Astrocyte (in vitro differentiated cells and primary cell): ENCODE measurements around the gene ADAMTS10. TPM values are rescaled to one million over a fixed set of nuclear protein-coding genes. Genes with fewer than 3 reads are reported as not detected.

Source experiments
- DNase-seq: peaks from one replicate; pipeline ENCODE4 v3.0.0-alpha.2; 2010; ENCODE audit warnings: low read depth
- FAIRE-seq: peaks from 2 replicates; lab custom pipeline; 2011; peaks lifted over from hg19 to GRCh38; lab: Jason Lieb, UNC
- H2AFZ ChIP-seq: 2 replicates; pipeline ENCODE4 v1.6.0; 2012; ENCODE audit warnings: low read depth, low read length, inconsistent platforms
- H3K27ac ChIP-seq: 2 replicates; pipeline ENCODE4 v1.5.1; 2011; ENCODE audit warnings: low read depth, low read length, inconsistent platforms
- H3K27me3 ChIP-seq: 2 replicates; pipeline ENCODE4 v1.6.0; 2011; ENCODE audit warnings: low read length, inconsistent platforms; ENCODE audit not compliant: insufficient read depth
- H3K36me3 ChIP-seq: 2 replicates; pipeline ENCODE4 v1.5.1; 2011; ENCODE audit warnings: low read length, inconsistent platforms; ENCODE audit not compliant: insufficient read depth
- H3K4me1 ChIP-seq: 2 replicates; pipeline ENCODE4 v1.5.1; 2011; ENCODE audit warnings: low read length, inconsistent platforms; ENCODE audit not compliant: insufficient read depth
- H3K4me2 ChIP-seq: 2 replicates; pipeline ENCODE4 v1.6.0; 2012; ENCODE audit warnings: low read length, inconsistent platforms
- H3K4me3 ChIP-seq: 2 replicates; pipeline ENCODE4 v1.5.1; 2011; ENCODE audit warnings: low read depth, mild to moderate bottlenecking, low read length, inconsistent platforms; ENCODE audit not compliant: insufficient read depth
- H3K79me2 ChIP-seq: 2 replicates; pipeline ENCODE4 v1.6.0; 2012; ENCODE audit warnings: mild to moderate bottlenecking, low read length, inconsistent platforms; ENCODE audit not compliant: insufficient read depth
- H3K9ac ChIP-seq: 2 replicates; pipeline ENCODE4 v1.6.0; 2012; ENCODE audit warnings: mild to moderate bottlenecking, low read length, inconsistent platforms
- H3K9me3 ChIP-seq: 2 replicates; pipeline ENCODE4 v1.5.1; 2012; ENCODE audit warnings: low read depth, mild to moderate bottlenecking, low read length, inconsistent platforms; ENCODE audit not compliant: insufficient read depth
- H4K20me1 ChIP-seq: 2 replicates; pipeline ENCODE4 v1.6.0; 2012; ENCODE audit warnings: low read length, inconsistent platforms; ENCODE audit not compliant: insufficient read depth
- H3K27ac Mint-ChIP-seq: one replicate; pipeline ENCODE4 v1.8.0; 2021; ENCODE audit warnings: mild to moderate bottlenecking, mixed read lengths; ENCODE audit not compliant: unreplicated experiment
- H3K27me3 Mint-ChIP-seq: one replicate; pipeline ENCODE4 v1.8.0; 2021; ENCODE audit warnings: low read depth, mixed read lengths; ENCODE audit not compliant: unreplicated experiment
- H3K36me3 Mint-ChIP-seq: one replicate; pipeline ENCODE4 v1.8.0; 2021; ENCODE audit warnings: low read depth, mixed read lengths; ENCODE audit not compliant: unreplicated experiment
- H3K4me1 Mint-ChIP-seq: one replicate; pipeline ENCODE4 v1.8.0; 2021; ENCODE audit warnings: low read depth, mixed read lengths; ENCODE audit not compliant: unreplicated experiment
- H3K4me3 Mint-ChIP-seq: one replicate; pipeline ENCODE4 v1.8.0; 2021; ENCODE audit warnings: mild to moderate bottlenecking, moderate library complexity, mixed read lengths; ENCODE audit not compliant: unreplicated experiment
- H3K9me3 Mint-ChIP-seq: one replicate; pipeline ENCODE4 v1.8.0; 2021; ENCODE audit warnings: mild to moderate bottlenecking, mixed read lengths; ENCODE audit not compliant: unreplicated experiment
- EZH2 ChIP-seq: IDR thresholded peaks from 2 replicates; pipeline ENCODE4 v1.6.1; 2012; ENCODE audit warnings: mild to moderate bottlenecking, low read length, inconsistent platforms; ENCODE audit not compliant: insufficient read depth
- total RNA-seq: library from RNA; stranded (reverse); gene quantifications from 2 replicates; pipeline ENCODE4 v1.2.1, GENCODE V29; 2021
- TF ChIP-seq, protein P1 (sequence below): IDR thresholded peaks from 2 replicates; pipeline ENCODE4 v1.5.1; 2011; ENCODE audit warnings: low read depth, mild to moderate bottlenecking, inconsistent platforms, low read length, moderate library complexity; ENCODE audit not compliant: insufficient read depth

Gene ADAMTS10
- total RNA-seq, 1 donor from 2014 or later = 34.0 TPM

DNA sequence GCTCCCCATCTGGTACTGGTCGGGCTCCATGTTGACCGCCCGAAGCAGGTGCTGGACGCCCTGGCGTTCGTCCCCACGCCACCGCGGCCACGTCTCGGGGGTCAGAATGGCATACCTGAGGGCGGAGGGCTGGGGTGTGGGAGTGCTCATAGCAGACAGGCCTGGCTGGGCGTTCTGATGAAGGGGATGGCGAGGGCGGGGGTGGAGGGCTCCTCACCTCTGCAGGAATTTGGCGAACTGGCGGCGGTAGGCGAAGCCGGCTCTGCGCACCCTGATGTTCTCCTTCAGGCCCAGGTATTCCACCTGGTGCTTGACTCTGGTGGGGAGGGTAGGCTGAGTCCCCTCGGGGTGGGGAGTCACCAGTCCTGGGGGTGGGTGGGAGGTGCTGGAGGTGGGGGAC, 74.2 kb downstream of the ADAMTS10 start:
- Histone ChIP-seq H3K4me2 (no peak overlapping the region), H3K36me3 (no peaks in the 10 kb centered on the region)
- no peak for DNase-seq

GRCh38 chr19:8532225-8532624, 78.3 kb downstream of the ADAMTS10 start:
- no peak for FAIRE-seq
- no peaks in the 10 kb centered on the region for H3K36me3 ChIP-seq
- DNase-seq = no peak
- H3K9ac ChIP-seq = no peak overlapping the region
- no peak overlapping the region for H3K4me3 Mint-ChIP-seq
- peaks cover 2% of the 10 kb centered on the region for H3K79me2 ChIP-seq
- H4K20me1 ChIP-seq = peaks cover 17% of the 10 kb centered on the region
- H2AFZ ChIP-seq = no peak overlapping the region
- H3K9me3 ChIP-seq = no peaks in the 10 kb centered on the region
- peaks cover 3% of the 10 kb centered on the region for H3K9me3 Mint-ChIP-seq
- no peak overlapping the region for H3K4me2 ChIP-seq
- H3K27me3 ChIP-seq = no peaks in the 10 kb centered on the region
- peaks cover under 1% of the 10 kb centered on the region for H3K4me1 ChIP-seq
- H3K4me3 ChIP-seq = no peak overlapping the region
- H3K36me3 Mint-ChIP-seq = peaks cover 4% of the 10 kb centered on the region
- no peak overlapping the region for H3K27ac ChIP-seq
- TF ChIP-seq, protein P1, sequence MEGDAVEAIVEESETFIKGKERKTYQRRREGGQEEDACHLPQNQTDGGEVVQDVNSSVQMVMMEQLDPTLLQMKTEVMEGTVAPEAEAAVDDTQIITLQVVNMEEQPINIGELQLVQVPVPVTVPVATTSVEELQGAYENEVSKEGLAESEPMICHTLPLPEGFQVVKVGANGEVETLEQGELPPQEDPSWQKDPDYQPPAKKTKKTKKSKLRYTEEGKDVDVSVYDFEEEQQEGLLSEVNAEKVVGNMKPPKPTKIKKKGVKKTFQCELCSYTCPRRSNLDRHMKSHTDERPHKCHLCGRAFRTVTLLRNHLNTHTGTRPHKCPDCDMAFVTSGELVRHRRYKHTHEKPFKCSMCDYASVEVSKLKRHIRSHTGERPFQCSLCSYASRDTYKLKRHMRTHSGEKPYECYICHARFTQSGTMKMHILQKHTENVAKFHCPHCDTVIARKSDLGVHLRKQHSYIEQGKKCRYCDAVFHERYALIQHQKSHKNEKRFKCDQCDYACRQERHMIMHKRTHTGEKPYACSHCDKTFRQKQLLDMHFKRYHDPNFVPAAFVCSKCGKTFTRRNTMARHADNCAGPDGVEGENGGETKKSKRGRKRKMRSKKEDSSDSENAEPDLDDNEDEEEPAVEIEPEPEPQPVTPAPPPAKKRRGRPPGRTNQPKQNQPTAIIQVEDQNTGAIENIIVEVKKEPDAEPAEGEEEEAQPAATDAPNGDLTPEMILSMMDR = no peak
- no peak for TF ChIP-seq EZH2
- no peak overlapping the region for H3K27ac Mint-ChIP-seq
- H3K27me3 Mint-ChIP-seq = no peaks in the 10 kb centered on the region
- peaks cover 2% of the 10 kb centered on the region for H3K4me1 Mint-ChIP-seq

More for the DNA sequence above, 74.2 kb downstream of the ADAMTS10 start:
- no peak for FAIRE-seq
- H3K4me3 ChIP-seq = no peak overlapping the region
- H3K27me3 ChIP-seq = no peaks in the 10 kb centered on the region
- no peaks in the 10 kb centered on the region for H3K79me2 ChIP-seq
- no peaks in the 10 kb centered on the region for H3K27me3 Mint-ChIP-seq
- no peaks in the 10 kb centered on the region for H3K4me1 ChIP-seq
- no peak overlapping the region for H3K27ac Mint-ChIP-seq
- peaks cover 1% of the 10 kb centered on the region for H3K36me3 Mint-ChIP-seq
- H3K9me3 ChIP-seq = no peaks in the 10 kb centered on the region
- no peaks in the 10 kb centered on the region for H4K20me1 ChIP-seq
- no peak overlapping the region for H3K9ac ChIP-seq
- no peaks in the 10 kb centered on the region for H3K4me1 Mint-ChIP-seq
- TF ChIP-seq, protein P1 = no peak
- TF ChIP-seq EZH2 = no peak
- no peak overlapping the region for H3K27ac ChIP-seq
- H3K4me3 Mint-ChIP-seq = no peak overlapping the region
- no peak overlapping the region for H2AFZ ChIP-seq
- H3K9me3 Mint-ChIP-seq = no peaks in the 10 kb centered on the region

DNA sequence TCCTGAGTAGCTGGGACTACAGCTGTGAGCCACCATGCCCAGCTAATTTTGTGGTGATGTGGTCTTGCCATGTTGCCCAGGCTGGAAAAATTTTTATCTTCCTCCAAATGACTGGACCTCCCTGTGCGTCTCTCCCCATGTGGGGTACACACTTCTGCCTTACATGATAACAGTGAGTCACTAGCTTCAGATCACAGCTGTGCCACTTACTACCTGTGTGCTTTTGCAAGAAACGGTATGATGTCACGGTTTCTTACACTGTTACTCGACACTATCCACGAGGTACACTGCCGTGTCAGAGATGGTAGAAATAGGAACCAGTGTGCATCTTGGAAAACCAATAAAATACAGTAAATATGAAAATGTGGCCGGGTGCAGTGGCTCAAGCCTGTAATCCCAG, 79.0 kb downstream of the ADAMTS10 start:
- H3K36me3 ChIP-seq = no peaks in the 10 kb centered on the region
- no peak overlapping the region for H3K27ac ChIP-seq
- no peaks in the 10 kb centered on the region for H3K9me3 ChIP-seq
- FAIRE-seq = no peak
- Mint-ChIP-seq H3K9me3 (peaks cover 3% of the 10 kb centered on the region), H3K4me1 (peaks cover 7% of the 10 kb centered on the region), H3K36me3 (peaks cover 4% of the 10 kb centered on the region), H3K27me3 (no peaks in the 10 kb centered on the region), H3K4me3 (no peak overlapping the region), H3K27ac (no peak overlapping the region)
- peaks cover 8% of the 10 kb centered on the region for H3K79me2 ChIP-seq
- TF ChIP-seq EZH2 = no peak
- H2AFZ ChIP-seq = no peak overlapping the region
- peaks cover 17% of the 10 kb centered on the region for H4K20me1 ChIP-seq
- no peak overlapping the region for H3K4me3 ChIP-seq
- no peak for DNase-seq
- no peaks in the 10 kb centered on the region for H3K27me3 ChIP-seq
- no peak overlapping the region for H3K9ac ChIP-seq
- peaks cover 6% of the 10 kb centered on the region for H3K4me1 ChIP-seq
- no peak overlapping the region for H3K4me2 ChIP-seq

Other genes starting within 250 kb of the ADAMTS10 start
- 110 and 115 TPM in 2 replicates for gene ANGPTL4, start 246.6 kb downstream of the ADAMTS10 start, total RNA-seq
- 85.2 and 89.1 TPM in 2 replicates for gene RAB11B, start 220.4 kb downstream of the ADAMTS10 start, total RNA-seq
- 29.0 and 30.9 TPM in 2 replicates for gene MARCHF2, start 197.4 kb downstream of the ADAMTS10 start, total RNA-seq
- gene HNRNPM, start 165.7 kb downstream of the ADAMTS10 start, total RNA-seq = 137 and 172 TPM in 2 replicates
- 0.25 and 0.36 TPM in 2 replicates for gene PRAM1, start 108.1 kb downstream of the ADAMTS10 start, total RNA-seq
- 15.8 and 17.2 TPM in 2 replicates for gene ZNF414, start 96.5 kb downstream of the ADAMTS10 start, total RNA-seq
- gene MYO1F, start 33.3 kb downstream of the ADAMTS10 start, total RNA-seq = 0.12 and 0.23 TPM in 2 replicates
- gene NFILZ, start 19.9 kb upstream of the ADAMTS10 start, total RNA-seq = not detected in 2 replicates
- gene ACTL9, start 88.1 kb upstream of the ADAMTS10 start, total RNA-seq = not detected in 2 replicates
- not detected in 2 replicates for gene OR2Z1, start 110.9 kb upstream of the ADAMTS10 start, total RNA-seq
- not detected in 2 replicates for gene ZNF558, start 221.6 kb upstream of the ADAMTS10 start, total RNA-seq
- gene MBD3L1, start 221.7 kb upstream of the ADAMTS10 start, total RNA-seq = not detected in 2 replicates